Cerebellar cortex (tissue), 1 donor: ENCODE measurements around the gene AKAP8L.

Experiments used
- DNase-seq: peaks from one replicate; pipeline ENCODE4 v3.0.0-alpha.2; 2015; ENCODE audit warnings: low spot score

AKAP8L gene

DNA sequence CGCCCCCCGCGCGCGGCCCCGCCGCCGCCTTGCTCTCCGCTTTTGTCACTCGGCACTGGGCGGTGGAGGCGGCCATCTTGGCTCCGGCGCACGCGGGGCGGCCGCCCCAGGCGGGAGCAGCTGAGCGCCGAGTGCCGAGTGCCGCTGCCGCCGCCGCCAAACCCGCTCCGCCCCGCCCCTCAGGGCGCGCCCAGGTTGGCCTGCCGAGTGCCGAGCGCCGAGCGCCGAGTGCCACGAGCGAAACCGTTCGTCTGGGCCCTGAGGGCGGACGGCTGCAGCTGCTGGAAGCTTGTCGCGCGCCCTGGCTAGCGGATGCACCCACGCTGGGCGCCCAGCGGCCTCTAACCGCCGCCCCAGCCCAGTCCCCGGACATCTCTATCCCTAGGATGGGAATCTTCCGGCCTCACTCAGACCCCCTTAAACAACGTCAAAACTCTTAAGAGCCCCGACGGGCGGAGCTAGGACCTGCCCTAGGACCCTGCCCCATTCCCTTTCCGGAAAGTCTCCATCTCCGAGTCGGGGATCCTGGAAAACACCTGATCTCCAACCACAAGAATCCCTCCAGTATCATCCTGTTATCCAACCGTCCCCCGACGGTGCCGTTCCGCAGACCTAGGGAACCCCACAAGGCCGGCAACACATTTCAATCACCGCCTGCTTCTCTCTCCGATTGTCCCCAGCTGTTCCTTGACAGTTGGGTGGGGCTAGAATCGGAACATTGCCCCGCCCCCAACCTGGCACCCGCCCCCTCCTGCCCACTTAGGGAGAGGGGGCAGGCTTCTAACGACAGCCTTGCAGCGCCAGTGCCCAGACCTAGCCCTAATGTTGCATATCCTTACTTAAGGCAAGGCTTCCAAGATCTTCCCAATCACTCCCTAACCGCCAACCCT is 14.1 kb upstream of the AKAP8L start:
- peak; percentile 81 for DNase-seq

DNA sequence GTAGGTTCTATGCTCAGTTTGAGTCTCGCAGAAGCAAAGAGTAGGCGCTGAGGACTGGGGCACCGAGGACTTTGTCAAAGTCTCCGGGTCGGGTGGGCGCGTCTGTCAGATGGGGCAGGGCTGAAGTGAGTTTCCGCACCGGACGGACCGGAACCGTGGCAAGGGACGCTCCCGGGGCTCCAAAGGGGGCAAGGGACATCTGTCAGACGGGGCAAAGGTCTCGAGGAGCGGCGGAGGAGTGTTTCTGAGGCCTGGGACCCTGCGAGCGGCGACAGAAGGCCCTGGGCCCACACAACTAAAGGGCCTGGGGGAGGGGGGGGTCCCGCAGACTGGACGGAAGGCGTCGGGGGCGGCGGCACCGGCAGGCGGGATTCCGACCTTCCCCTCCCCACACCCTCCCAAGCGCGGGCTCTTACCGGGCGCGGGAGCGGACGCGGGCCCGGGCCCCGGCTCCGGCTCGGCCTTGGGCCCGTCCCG is 13.3 kb upstream of the AKAP8L start:
- DNase-seq = no peak

DNA sequence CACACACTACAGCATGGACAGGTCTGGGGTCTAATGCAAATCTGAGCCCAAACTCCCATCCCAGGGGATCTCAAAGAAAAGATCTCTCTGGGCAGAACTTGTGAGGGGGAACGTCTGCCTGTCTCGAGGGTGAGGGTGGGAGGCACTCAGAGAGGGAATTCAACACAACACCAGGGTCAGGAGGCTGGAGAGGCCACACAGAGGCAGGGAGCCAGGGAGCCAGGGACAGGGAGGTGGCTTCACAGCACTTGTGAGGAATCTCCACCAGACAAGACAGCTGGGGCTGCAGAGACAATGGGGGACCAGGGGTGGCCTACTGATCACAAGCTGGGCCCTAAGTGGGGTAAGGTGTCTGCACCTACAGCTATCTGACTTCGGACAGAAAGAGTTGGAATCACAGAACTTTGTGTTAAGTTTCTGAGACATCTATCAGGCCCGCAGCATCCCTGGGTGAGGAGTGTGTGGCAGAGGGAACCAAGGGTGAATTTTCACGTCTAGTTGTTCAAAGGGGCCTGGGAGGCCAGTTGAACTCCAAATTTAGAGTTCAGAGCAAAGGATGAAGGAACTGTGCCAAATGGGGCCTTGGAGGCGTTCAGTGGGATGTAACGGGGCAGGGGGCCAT is 12.7 kb upstream of the AKAP8L start:
- no peak for DNase-seq

DNA sequence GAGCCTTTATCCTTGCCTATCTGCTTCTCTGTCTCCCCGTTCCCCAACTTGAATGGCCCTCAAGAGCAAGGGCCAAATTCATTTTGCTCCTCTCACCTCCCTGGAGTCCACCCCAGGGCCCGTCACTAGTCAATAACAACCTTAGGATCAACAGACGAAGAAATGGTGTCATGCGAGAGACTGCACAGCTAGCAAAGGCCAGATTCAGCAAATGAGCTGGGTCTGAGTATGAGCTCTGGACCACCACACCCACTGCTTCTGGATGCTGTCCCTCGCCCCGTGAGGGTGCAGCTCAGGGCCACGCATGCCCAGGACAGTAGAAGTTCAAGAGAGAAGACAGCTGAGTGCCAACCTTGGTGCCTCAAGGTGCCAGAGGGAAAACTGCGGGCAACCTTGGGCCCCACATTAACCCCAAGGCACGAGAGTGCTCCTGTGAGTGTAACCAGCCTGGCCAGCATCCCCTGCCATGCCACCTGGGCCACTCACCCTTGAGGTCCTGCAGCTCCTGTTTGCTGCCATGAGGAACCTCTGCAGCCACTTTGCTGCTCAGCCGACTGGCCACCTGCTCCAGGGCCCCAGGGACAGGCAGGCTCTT is 11.8 kb upstream of the AKAP8L start:
- DNase-seq = no peak

DNA sequence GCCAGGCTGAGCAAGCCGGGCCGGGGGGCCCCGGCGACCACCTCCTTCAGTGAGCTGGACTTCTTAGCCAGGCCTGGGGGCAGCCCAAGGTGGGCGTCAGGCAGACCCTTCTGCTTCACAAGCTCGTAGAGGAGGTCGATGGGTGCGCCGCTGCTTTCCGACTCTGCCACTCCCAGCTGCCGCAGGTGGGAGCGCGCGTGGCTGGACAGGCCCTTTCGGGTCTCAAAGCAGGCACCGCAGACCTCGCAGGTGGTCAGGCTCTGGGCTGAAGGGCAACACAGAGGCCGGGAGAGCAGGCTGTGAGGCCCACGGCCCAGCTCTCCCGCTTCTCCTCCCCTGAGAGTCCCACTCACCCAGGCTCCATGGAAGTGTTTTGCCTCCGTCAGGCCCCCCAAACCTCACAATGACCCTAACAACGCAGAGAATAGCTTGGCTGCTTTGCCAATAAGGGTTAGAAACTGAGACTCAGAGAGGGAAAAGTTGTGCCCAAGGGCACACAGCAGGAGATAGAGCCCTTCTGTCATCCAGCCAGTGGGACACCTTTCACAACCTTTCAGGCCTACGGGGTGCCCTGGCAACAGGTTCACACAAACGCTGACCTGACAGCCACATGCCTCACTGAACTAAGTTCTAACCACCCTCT is 11.2 kb upstream of the AKAP8L start:
- no peak for DNase-seq

DNA sequence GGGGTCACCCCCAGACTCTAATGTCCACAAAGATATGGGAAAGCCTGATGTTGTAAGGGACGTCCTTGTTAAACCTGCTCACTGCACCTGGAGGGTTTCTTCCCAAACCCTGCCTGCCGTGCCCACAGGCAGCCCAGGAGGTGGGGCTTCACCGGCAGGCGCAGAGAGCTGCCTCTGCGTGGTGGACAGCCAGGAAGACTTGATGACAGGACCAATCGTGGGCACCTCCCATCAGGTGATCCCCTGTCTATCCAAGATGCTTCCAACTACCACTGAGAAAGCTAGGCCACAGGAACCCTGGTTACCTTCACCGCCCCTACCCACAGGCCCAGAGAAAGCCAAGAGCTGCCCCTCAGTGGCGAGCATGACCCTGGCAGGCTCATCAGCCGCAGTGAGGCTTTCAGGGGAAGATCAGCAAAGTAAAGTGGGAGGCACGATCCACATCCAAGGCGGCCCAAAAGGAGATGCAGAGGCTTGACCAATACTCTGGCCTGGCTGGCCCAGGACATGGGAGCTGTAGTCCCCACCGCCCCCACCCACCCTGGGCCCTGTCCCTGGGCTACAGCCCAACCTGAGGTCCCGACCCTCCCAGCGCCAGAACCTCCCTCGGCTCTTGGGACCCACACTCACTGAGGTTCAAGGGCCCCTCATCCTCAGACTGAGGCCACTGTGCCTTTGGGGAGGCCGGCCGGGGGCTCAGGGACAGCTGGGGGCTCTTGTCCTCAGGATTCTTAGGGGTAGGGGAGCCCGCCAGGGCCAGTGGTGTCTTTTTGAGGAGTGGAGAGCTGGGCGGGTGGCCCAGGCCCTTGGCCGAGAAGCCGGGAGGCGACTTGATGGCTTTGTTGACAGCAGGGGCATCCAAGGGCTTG is 10.4 kb upstream of the AKAP8L start:
- no peak for DNase-seq

DNA sequence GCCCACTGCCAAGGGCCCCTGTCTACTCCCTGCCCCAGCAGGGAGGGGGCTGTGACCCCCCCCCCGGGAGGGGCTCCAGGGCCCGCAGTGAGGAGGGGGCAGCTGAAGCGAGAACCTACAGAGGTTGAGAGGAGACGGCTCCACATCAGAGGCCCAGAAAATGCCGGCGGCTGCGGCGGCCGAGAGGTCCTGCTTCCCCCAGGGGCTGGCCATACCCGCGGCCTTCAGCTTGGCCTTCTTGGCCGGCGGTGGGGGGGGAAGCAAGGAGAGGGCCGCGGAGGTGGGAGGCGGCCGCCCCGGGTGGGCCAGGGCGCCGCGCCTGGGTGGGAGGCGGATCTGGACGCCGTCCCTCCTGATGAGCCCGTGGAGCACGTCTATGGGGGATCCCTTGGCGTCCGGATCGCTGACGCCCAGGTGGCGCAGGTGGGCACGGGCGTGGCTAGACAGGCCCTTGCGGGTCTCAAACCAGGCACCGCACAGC is 9.2 kb upstream of the AKAP8L start:
- no peak for DNase-seq

DNA sequence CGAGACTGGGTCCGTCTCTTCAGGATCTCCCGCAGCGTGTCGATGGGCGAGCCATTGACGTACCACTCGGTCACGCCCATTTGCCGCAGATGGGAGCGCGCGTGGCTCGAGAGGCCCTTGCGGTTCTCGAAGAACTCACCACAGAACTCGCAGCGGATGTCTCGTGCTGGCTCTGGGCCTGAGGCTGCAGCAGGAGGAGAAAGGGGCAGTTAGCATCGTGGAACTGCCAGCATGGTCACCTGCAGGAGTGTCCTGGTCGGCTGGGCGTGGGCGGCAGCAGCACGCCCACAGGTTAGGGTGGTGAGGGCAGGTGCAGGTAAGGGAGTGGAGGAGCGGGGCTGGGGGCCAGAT is 8.5 kb upstream of the AKAP8L start:
- no peak for DNase-seq

DNA sequence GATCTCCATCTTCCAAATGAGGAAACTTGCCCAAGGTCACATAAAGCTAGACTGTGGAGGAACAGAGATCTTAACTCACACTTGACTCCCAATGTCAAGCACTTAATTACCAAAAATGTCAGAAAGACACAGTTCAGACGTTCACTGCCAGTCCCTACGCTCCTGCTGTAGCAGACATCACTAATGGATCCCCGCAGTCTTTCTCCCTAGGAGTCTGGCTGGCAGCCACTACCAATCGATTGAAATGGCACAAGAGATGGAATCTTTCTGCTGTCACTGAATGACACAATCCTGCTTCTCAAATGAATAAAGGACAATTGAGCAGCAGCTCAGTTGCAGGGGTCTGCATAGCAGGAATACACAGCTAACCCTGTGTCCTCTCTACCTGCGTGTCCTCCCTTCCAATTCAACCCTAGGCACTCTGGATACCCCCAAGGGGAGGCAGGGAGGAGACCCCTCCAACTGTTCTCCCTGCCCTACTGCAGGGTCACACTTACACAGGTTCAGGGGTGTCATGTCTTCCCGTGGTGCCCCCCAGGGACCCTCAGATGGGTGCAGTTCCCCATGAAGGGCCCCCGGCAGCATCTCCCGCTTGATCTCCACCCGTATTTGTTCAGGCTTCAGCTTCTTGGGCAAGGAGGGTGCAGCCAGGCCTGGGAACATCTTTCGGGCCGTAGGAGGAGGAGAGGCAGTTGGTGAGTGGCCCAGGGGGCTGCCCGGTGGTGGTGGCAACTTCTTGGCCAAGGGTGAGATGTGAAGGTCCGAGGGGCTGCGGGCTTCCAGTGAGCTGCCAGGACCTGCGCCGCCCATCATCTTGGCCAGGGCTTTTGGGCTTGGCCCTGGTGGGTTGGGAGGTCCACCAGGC is 7.9 kb upstream of the AKAP8L start:
- DNase-seq = no peak

DNA sequence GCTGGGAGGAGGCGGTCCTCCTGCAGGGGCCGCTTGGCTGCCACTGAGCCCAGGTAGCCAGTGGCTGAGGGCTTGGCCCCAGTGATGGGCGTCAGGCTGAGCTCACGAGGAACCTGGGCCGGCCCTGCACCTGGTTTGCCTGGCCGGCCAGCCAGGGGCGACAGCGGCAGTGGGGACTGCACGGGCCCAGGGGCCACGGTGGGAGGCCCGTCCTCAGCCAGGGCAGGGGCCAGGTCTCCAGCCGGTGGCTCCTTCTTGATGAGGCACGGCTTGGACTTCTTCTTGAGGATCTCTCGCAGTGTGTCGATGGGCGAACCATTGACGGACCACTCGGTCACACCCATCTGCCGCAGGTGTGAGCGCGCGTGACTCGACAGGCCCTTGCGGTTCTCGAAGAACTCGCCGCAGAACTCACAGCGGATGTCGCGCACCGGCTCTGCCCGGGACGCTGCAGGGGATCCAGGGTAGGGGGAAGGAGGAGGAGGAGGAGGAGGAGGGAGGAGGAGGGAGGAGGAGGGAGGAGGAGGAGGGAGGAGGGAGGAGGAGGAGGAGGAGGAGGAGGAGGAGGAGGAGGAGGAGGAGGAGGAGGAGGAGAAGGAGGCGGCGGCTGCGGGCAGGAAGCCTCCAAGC is 6.6 kb upstream of the AKAP8L start:
- DNase-seq = no peak

DNA sequence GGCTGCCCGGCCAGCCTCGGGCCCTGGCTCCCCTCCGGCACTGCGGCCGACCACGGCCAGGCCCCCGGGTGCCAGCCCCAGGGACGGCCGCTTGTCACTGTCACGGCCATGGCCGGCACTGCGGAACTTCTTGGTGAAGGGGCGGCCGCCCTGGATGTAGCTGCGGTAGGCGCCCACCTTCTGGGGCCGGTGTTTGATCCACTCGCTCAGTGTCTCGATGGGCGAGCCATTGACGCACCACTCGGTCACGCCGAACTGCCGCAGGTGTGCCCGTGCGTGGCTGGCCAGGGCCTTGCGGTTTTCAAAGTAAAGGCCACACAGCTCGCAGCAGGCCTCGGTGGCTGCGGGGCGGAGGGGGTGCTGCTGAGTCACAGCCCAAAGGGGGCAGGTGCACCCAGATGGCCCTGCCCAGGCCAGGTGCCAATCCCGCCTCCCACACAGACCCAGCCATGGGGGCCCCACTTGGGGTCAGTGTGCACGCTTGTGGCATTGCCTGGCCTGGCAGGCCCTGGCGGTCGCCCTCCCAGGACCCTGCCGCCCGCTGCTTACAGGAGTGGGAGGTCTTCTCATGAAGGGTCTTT is 6.0 kb upstream of the AKAP8L start:
- no peak for DNase-seq

DNA sequence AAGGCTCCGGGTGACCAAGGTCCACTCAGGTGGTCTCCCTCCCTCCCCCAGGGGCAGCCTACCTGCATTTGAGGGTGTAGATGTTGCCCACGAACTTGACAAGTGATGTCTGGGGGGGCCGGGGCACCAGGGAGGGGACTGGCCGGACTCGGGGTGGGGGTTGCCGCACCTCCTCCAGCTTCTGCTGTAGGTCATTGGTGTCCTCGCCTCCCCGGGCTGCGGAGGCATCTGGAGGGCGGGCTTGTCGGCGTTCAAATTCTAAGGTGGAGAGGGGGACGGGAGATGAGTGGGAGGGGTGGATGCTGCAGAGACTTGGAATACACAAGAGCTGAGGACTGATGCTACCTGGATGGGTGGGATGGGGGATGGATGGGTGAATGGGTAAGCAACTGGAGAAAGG is 5.3 kb upstream of the AKAP8L start:
- no peak for DNase-seq

DNA sequence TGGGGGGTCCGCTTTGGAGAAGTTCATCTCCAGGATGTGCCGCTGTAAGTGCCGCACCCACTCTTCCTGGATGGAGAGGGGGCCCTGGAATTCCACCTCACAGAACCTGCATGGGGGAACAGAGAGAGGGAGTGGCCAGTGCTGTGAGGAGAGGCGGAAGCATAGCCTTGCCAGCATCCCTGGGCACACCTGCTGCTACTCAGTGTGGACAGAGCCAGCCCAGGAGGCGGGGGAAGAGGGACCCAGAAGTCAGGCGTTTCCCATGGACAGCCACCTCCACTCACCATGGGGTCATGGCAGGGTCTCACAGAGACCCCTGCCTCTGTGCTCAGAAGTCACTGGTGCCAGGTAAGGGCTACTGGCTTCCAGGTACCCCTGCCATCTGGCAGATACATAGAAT is 4.3 kb upstream of the AKAP8L start:
- DNase-seq = no peak

DNA sequence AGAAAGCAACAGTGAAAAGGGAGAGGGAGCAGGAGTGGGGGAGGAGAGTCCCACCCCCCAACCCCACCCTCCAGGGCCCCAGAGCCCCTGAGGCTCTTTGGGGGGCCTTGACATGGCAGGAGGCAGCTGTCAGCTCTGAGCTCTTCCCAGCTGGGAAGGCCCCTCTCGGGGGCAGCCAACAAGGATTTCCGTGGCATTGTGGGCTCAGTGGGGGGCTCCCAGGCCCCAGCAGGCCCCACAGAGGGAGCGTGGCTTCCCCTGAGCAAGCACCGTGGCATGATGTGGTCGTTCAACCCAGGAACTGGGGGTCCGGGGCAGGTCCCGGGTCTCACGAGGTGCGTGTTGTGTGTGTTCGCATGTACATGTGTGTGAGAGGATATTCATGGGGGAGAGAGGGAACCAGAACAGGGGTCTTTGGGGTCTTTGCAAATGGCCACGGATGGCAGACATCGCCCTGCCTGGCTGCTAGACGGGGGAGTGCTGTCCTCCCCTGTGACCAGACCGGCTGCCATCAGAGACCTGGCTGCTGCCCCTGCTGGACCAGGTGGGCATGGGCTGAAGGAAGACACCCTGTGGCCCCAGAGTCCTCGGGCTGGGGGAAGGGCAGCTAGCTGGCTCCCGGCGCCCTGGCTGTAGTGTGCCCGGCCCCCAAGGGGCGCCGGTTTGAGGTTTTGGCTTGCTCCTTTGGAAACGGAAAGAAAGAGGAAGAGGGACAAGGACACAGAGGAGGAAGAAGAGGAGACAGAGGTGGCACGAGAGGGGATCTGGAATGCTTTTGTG is 3.7 kb upstream of the AKAP8L start:
- no peak for DNase-seq

DNA sequence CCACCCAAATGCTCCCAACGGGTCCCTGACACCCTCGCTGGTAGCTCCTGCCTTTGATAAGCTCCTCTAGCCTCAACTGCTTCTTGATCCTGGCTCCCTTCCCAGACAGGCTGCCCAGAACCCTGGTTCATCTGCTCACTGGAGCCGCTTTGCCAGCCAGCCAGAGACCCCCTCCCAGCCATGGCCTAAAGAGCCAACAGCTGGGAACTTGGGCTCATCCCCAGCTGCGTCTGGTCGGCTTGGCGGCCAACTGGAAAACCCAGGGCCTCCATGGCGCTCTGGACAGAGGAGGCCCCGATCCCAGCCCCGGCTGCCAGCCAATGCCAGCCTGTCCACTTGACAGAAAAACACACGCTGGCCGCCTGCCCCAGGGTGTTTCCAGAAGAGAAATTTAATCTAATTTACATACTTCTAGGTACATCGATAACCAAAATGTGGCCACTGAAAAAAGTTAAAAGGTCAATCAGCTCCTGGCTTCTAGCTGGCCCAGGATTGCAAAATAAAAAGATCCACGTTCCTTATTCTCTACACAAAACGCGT is 3.0 kb upstream of the AKAP8L start:
- peak; percentile 66 for DNase-seq

DNA sequence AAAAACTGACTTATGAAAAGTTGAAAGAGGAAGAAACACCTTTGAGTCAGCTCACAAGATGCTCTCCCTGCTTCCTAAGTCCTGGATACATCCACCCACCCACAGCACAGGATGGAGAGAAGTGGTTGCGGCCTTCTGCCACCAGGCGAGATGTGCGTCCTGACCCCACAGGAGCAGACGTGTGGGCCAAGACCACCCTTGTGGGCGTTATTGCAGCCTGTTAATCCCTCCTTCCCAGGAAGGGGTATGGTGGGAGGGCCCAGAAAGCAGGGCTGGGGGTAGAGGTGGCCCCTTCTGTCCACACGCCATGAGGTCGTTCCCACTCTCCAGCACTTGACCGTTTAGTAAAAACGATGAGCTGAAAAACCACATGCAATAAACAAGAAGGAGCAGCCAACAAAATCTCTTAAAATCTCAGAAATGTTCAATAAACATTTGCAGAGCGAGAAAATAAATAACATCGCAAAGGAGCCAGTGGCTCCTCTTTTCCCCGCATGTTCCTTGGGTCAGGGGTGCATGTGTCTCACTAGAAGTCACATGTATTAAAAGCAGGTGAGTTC is 2.4 kb upstream of the AKAP8L start:
- DNase-seq = no peak

DNA sequence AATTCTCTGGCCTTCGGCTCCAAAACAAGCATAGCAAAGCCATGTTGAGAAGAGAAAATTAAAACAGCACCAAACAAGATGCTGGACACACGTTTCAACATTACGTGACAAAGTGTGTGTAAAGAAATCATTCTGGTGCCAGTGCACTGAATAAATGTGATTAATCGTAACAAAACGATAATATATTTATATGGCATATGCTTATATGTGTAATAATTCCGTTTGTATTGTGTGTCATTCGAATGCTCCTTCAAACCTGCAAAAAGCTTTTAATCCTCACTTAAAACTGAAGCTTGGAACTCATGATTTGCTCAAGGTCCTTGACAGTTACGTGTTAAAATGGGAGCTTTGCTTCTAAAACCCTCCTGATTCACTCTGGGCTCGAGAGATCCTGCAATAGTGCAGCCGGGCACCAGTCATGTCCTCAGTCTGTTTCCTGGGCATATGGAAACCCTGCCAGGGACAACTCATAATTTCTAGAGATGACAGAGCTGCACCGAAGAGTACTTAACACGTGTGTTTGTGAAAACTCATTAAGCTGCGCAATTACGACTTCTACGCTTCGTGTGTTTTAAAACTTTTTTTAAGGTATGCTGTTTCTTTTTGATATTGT is 731 bp upstream of the AKAP8L start:
- DNase-seq = no peak

DNA sequence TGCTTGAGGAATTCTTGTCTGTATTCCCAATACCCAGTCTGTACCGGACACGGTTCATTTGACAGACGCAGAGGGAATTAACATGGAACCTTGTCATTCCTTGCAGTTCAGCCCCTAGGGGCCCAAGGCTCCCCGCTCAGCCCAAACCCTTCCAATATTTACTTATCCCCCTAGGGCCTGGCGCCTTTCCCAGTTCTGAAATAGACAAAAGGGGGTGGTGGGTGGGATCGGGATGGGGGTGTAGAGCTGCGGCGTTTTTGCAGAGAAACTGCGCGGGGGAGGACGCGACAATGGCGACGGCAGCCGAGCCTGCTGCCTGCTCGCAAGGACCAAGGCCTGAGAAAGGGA is 583 bp downstream of the AKAP8L start:
- DNase-seq = no peak
